IMR-90 (cell line): Measurements from ENCODE around the gene FAM98B. TPM values are rescaled to one million over a fixed set of nuclear protein-coding genes. Genes with fewer than 3 reads are reported as not detected.

Source experiments
- ATAC-seq: fragments of 200-7000 bp; cut with Tn5 transposase; 2 replicates; pipeline ENCODE4 v1.9.1; 2020; ENCODE audit warnings: low read depth, mild to moderate bottlenecking, moderate library complexity
- BruUV-seq: library from RNA; stranded (reverse); fragments of 400-500 nt; replicated peaks from 2 replicates; lab custom pipeline; 2021; lab: Mats Ljungman, UMichigan
- CTCF ChIA-PET: fragments of 300-600 bp; formaldehyde crosslinking; extraction: SDS; loops from one replicate; lab custom pipeline; 2021; ENCODE audit warnings: antibody characterized with exemption; lab: Yijun Ruan, JAX
- POLR2A ChIA-PET: fragments of 300-600 bp; sonication (Branson Sonifier 250); formaldehyde crosslinking; loops from one replicate; lab custom pipeline; 2022; ENCODE audit warnings: antibody characterized with exemption; ENCODE audit not compliant: unreplicated experiment; lab: Charles Lee
- DNase-seq: peaks from one replicate; pipeline ENCODE4 v3.0.0; 2013
- H2AFZ ChIP-seq: replicated peaks from 2 replicates; pipeline ENCODE3; 2013; ENCODE audit warnings: low read length, mild to moderate bottlenecking; ENCODE audit not compliant: poor library complexity
- H2AK5ac ChIP-seq: 2 replicates; pipeline ENCODE4 v1.6.1; 2013; ENCODE audit warnings: low read depth, low read length, inconsistent platforms
- H2AK9ac ChIP-seq: replicated peaks from 2 replicates; pipeline ENCODE3; 2013; ENCODE audit warnings: mild to moderate bottlenecking, low read depth, low read length, moderate library complexity; ENCODE audit not compliant: poor library complexity
- H2BK120ac ChIP-seq: 2 replicates; pipeline ENCODE4 v1.6.1; 2013; ENCODE audit warnings: low read depth, low read length, inconsistent platforms
- H2BK15ac ChIP-seq: 3 replicates; pipeline ENCODE4 v1.6.1; 2013; ENCODE audit warnings: low read depth, low read length, inconsistent platforms
- H2BK20ac ChIP-seq: 2 replicates; pipeline ENCODE4 v1.6.1; 2013; ENCODE audit warnings: low read depth, mild to moderate bottlenecking, inconsistent platforms, low read length, moderate library complexity
- H2BK5ac ChIP-seq: 2 replicates; pipeline ENCODE4 v1.6.1; 2013; ENCODE audit warnings: mild to moderate bottlenecking, low read depth, low read length, inconsistent platforms; ENCODE audit not compliant: poor library complexity, severe bottlenecking
- H3K14ac ChIP-seq: replicated peaks from 2 replicates; pipeline ENCODE4 v1.6.1; 2013; ENCODE audit warnings: low read depth, low read length, inconsistent platforms
- H3K18ac ChIP-seq: 2 replicates; pipeline ENCODE4 v1.6.1; 2013; ENCODE audit warnings: low read depth, low read length, control low read depth
- H3K23ac ChIP-seq: 2 replicates; pipeline ENCODE4 v1.6.1; 2013; ENCODE audit warnings: low read depth, low read length, inconsistent platforms
- H3K27ac ChIP-seq: 2 replicates; pipeline ENCODE4 v1.5.1; 2013; ENCODE audit warnings: mild to moderate bottlenecking, control low read depth, low read length; ENCODE audit not compliant: insufficient read depth
- H3K27me3 ChIP-seq: 2 replicates; pipeline ENCODE4 v1.6.1; 2013; ENCODE audit warnings: low read length; ENCODE audit not compliant: control insufficient read depth, insufficient read depth
- H3K36me3 ChIP-seq: 2 replicates; pipeline ENCODE4 v1.6.1; 2013; ENCODE audit warnings: low read length, mixed read lengths; ENCODE audit not compliant: control insufficient read depth, insufficient read depth
- H3K4ac ChIP-seq: 2 replicates; pipeline ENCODE4 v1.6.1; 2013; ENCODE audit warnings: low read depth, low read length, inconsistent platforms
- H3K4me1 ChIP-seq: 2 replicates; pipeline ENCODE4 v1.6.1; 2013; ENCODE audit warnings: low read length, mixed read lengths; ENCODE audit not compliant: control insufficient read depth, insufficient read depth
- H3K4me2 ChIP-seq: 2 replicates; pipeline ENCODE4 v1.6.1; 2013; ENCODE audit warnings: low read depth, mild to moderate bottlenecking, control low read depth, low read length, moderate library complexity
- H3K4me3 ChIP-seq: 2 replicates; pipeline ENCODE4 v1.5.1; 2013; ENCODE audit warnings: low read depth, mild to moderate bottlenecking, control low read depth, low read length, moderate library complexity; ENCODE audit not compliant: insufficient read depth
- H3K56ac ChIP-seq: 2 replicates; pipeline ENCODE4 v1.6.1; 2013; ENCODE audit warnings: low read length, inconsistent platforms; ENCODE audit not compliant: insufficient read depth; ENCODE audit errors: extremely low read depth
- H3K79me1 ChIP-seq, 2 experiments: 2 replicates each; pipeline ENCODE4 v1.6.1; 2013; ENCODE audit warnings: low read length in 2 of 2, inconsistent platforms in 1 of 2, low read depth in 1 of 2
- H3K9ac ChIP-seq: 2 replicates; pipeline ENCODE4 v1.6.1; 2013; ENCODE audit warnings: low read depth, low read length, control low read depth
- H3K9me1 ChIP-seq: 2 replicates; pipeline ENCODE4 v1.6.1; 2013; ENCODE audit warnings: low read length, inconsistent platforms; ENCODE audit not compliant: insufficient read depth
- H3K9me3 ChIP-seq: 2 replicates; pipeline ENCODE4 v1.6.1; 2013; ENCODE audit warnings: low read length; ENCODE audit not compliant: control insufficient read depth, insufficient read depth
- H4K20me1 ChIP-seq: 2 replicates; pipeline ENCODE4 v1.6.1; 2013; ENCODE audit warnings: low read length, inconsistent platforms; ENCODE audit not compliant: insufficient read depth
- H4K5ac ChIP-seq: 2 replicates; pipeline ENCODE4 v1.6.1; 2013; ENCODE audit warnings: mild to moderate bottlenecking, low read depth, low read length, control low read depth
- H4K8ac ChIP-seq, 2 experiments: 2 replicates each; pipeline ENCODE4 v1.6.1; 2013; ENCODE audit warnings: low read depth in 2 of 2, low read length in 2 of 2, control low read depth in 1 of 2, inconsistent platforms in 1 of 2
- H4K91ac ChIP-seq: 2 replicates; pipeline ENCODE4 v1.6.1; 2013; ENCODE audit warnings: low read depth, low read length, inconsistent platforms; ENCODE audit not compliant: insufficient read depth
- BHLHE40 ChIP-seq: fragments of 150-350 bp; IDR thresholded peaks from 2 replicates; pipeline ENCODE4 v1.6.1; 2016; ENCODE audit warnings: mild to moderate bottlenecking, low read depth, low read length
- CEBPB ChIP-seq: IDR thresholded peaks from 2 replicates; pipeline ENCODE4 v1.6.1; 2012; ENCODE audit warnings: low read depth, low read length, improper control_type of control experiment
- CHD1 ChIP-seq: IDR thresholded peaks from 2 replicates; pipeline ENCODE4 v1.6.1; 2012; ENCODE audit warnings: low read depth, low read length, improper control_type of control experiment
- CTCF ChIP-seq: conservative IDR thresholded peaks from 2 replicates; pipeline ENCODE4 v1.5.1; 2012; ENCODE audit warnings: mild to moderate bottlenecking, low read depth, low read length, improper control_type of control experiment
- ELK1 ChIP-seq: fragments of 150-350 bp; IDR thresholded peaks from 2 replicates; pipeline ENCODE4 v1.6.1; 2016; ENCODE audit warnings: low read depth, mild to moderate bottlenecking, low read length, moderate library complexity, borderline replicate concordance
- FOS ChIP-seq: fragments of 150-350 bp; IDR thresholded peaks from 2 replicates; pipeline ENCODE4 v1.6.1; 2016; ENCODE audit warnings: low read depth, low read length
- MAFK ChIP-seq: IDR thresholded peaks from 2 replicates; pipeline ENCODE4 v1.6.1; 2012; ENCODE audit warnings: low read depth, low read length, improper control_type of control experiment
- MAZ ChIP-seq: IDR thresholded peaks from 2 replicates; pipeline ENCODE4 v1.6.1; 2012; ENCODE audit warnings: low read depth, mild to moderate bottlenecking, low read length, improper control_type of control experiment, moderate library complexity, borderline replicate concordance
- MXI1 ChIP-seq: IDR thresholded peaks from 2 replicates; pipeline ENCODE4 v1.6.1; 2012; ENCODE audit warnings: low read depth, mild to moderate bottlenecking, low read length, moderate library complexity, borderline replicate concordance
- NFE2L2 ChIP-seq: fragments of 150-350 bp; IDR thresholded peaks from 2 replicates; pipeline ENCODE4 v1.6.1; 2016; ENCODE audit warnings: low read depth, mild to moderate bottlenecking, low read length
- POLR2A ChIP-seq: IDR thresholded peaks from 2 replicates; pipeline ENCODE4 v1.6.1; 2012; ENCODE audit warnings: mild to moderate bottlenecking, low read depth, low read length
- RAD21 ChIP-seq: IDR thresholded peaks from 2 replicates; pipeline ENCODE4 v1.6.1; 2012; ENCODE audit warnings: low read length, improper control_type of control experiment
- RCOR1 ChIP-seq: IDR thresholded peaks from 2 replicates; pipeline ENCODE4 v1.6.1; 2012; ENCODE audit warnings: mild to moderate bottlenecking, low read length, improper control_type of control experiment; ENCODE audit not compliant: insufficient replicate concordance
- RFX5 ChIP-seq: IDR thresholded peaks from 2 replicates; pipeline ENCODE4 v1.8.0; 2012; ENCODE audit warnings: low read depth, mild to moderate bottlenecking, low read length, moderate library complexity
- SMC3 ChIP-seq: fragments of 150-350 bp; IDR thresholded peaks from 2 replicates; pipeline ENCODE4 v1.6.1; 2016; ENCODE audit warnings: low read depth, mild to moderate bottlenecking, antibody characterized with exemption, low read length, moderate library complexity
- USF2 ChIP-seq: fragments of 150-350 bp; IDR thresholded peaks from 2 replicates; pipeline ENCODE4 v1.6.1; 2017; ENCODE audit warnings: mild to moderate bottlenecking, antibody characterized with exemption, low read length, low read depth
- WGBS, 2 experiments: methylation state at CpG; one replicate each; pipeline versions ENCODE4 v1.1.5 to v1.1.7; 2013; ENCODE audit warnings: missing lambda C conversion rate in 2 of 2; ENCODE audit not compliant: insufficient read length in 1 of 2; ENCODE audit errors: extremely low coverage in 2 of 2; 5-methylcytosine and 5-hydroxymethylcytosine counted together
- dilution Hi-C: fragments of 300-500 bp; cut with HindIII; formaldehyde crosslinking; loops from one replicate; pipeline ENCODE4 v1.14.3; 2018; ENCODE audit warnings: low sequenced_read_pairs; ENCODE audit not compliant: unreplicated experiment
- in situ Hi-C: fragments of 300-500 bp; cut with MboI; formaldehyde crosslinking; loops from 3 replicates; pipeline ENCODE4 v1.14.3; 2019; ENCODE audit warnings: low sequenced_read_pairs, inconsistent platforms, mixed read lengths
- intact Hi-C: fragments of 100-400 bp; cut with micrococcal nuclease; formaldehyde crosslinking; loops from 2 replicates; pipeline ENCODE4 v1.10.0; 2022
- polyA plus RNA-seq, 3 experiments: library from polyadenylated mRNA; depleted of rRNA; stranded (reverse); fragments of >200 nt; gene quantifications; 2 replicates each; pipeline ENCODE4 v1.2.3, GENCODE V29; 2012; ENCODE audit warnings: low replicate concordance in 1 of 3
- total RNA-seq: library from RNA; depleted of rRNA; stranded (reverse); fragments of >200 nt; gene quantifications from 2 replicates; pipeline ENCODE4 v1.2.3, GENCODE V29; 2012

FAM98B gene
- total and polyA plus RNA-seq, 2 of the 4 experiments (the other 2 are of a cell fraction), result 2.7 to 12.2 TPM

GRCh38 chr15:38463893-38464292 is 10.0 kb downstream of the FAM98B start:
- WGBS, 2 experiments, result no CpG with 5 or more reads among the region's 3 CpGs
- in situ Hi-C loops, result no loop called here
- no peak for ATAC-seq

More at GRCh38 chr15:38463893-38464292, 10.0 kb downstream of the FAM98B start:
- H3K9me3 ChIP-seq, result no peaks in the 10 kb centered on the region
- peaks cover 4% of the 10 kb centered on the region; the same call in 1 of the 2 replicates for H3K36me3 ChIP-seq
- no peak overlapping the region for H3K4ac ChIP-seq
- no peak overlapping the region for H3K9ac ChIP-seq
- H3K4me2 ChIP-seq, result no peak overlapping the region
- no peak overlapping the region for H3K4me3 ChIP-seq
- ChIA-PET CTCF (interaction anchor here (1.3 kb wide), 1 partner anchor 24 kb away, joined by 3 read pairs; no protein-coding TSS in a partner anchor), POLR2A (interaction anchor here (0.6 kb wide), 1 partner anchor 10 kb away, joined by 3 read pairs; the partner anchor contains the start of gene FAM98B)
- H3K9me1 ChIP-seq, result peaks cover 10% of the 10 kb centered on the region
- BruUV-seq, result no TSS peak
- H2BK15ac ChIP-seq, result no peak overlapping the region
- TF ChIP-seq BHLHE40 (no peak), SMC3 (no peak), FOS (no peak), CTCF (no peak), USF2 (no peak), RCOR1 (no peak), CHD1 (no peak), MAFK (no peak), MAZ (no peak), MXI1 (no peak), POLR2A (no peak), RFX5 (no peak), CEBPB (no peak), ELK1 (no peak), NFE2L2 (no peak), RAD21 (no peak)
- H2BK5ac ChIP-seq, result no peak overlapping the region
- H3K27ac ChIP-seq, result no peak overlapping the region
- H3K18ac ChIP-seq, result no peak overlapping the region
- peaks cover 5% of the 10 kb centered on the region; the same call in 1 of the 2 replicates for H4K20me1 ChIP-seq
- H4K8ac ChIP-seq, result no peak overlapping the region
- H4K5ac ChIP-seq, result no peak overlapping the region
- no peak overlapping the region for H2AFZ ChIP-seq
- H3K27me3 ChIP-seq, result no peaks in the 10 kb centered on the region
- intact Hi-C loops, result no loop called here
- H4K91ac ChIP-seq, result no peak overlapping the region
- no peak overlapping the region for H2BK20ac ChIP-seq
- dilution Hi-C loops, result no loop called here
- no peak for DNase-seq
- H3K4me1 ChIP-seq, result 0 out of 2 replicates have a peak, but pooled peaks cover 1% of the 10 kb centered on the region
- peaks cover 21 to 59% of the 10 kb centered on the region in 2 experiments for H3K79me1 ChIP-seq
- H2AK9ac ChIP-seq, result no peak overlapping the region
- H2AK5ac ChIP-seq, result no peak overlapping the region
- H3K23ac ChIP-seq, result no peak overlapping the region
- no peak overlapping the region for H2BK120ac ChIP-seq
- no peak overlapping the region for H3K56ac ChIP-seq
- H3K14ac ChIP-seq, result no peak overlapping the region
